ENCODE measurements around the gene GPRASP3.
"Not testable (repeated sequence)": the region's sequence is repeated elsewhere in the genome, so short reads cannot be mapped to it uniquely, and the experiment has no call there.

The GPRASP3 gene

DNA sequence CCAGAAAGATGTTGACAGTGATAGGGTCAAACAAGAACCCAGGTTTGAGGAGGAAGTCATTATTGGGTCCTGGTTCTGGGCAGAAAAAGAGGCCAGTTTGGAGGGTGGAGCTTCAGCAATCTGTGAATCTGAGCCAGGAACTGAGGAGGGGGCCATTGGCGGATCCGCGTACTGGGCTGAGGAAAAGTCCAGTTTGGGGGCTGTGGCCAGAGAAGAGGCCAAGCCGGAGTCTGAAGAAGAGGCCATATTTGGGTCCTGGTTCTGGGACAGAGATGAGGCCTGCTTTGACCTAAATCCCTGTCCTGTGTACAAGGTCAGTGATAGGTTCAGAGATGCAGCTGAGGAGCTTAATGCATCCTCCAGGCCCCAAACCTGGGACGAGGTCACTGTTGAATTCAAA lies 4.6 kb upstream of the GPRASP3 start:
- Histone ChIP-seq H3K9me2 (replicated peaks; ENCODE audit: control insufficient read depth, low read length) (no peaks in the 10 kb centered on the region), H3K9me3 (ENCODE audit: control insufficient read depth, insufficient read depth, low read length) (no peaks in the 10 kb centered on the region), H3F3A (ENCODE audit: control insufficient read depth, insufficient read depth) (no peaks in the 10 kb centered on the region), H3K79me2 (ENCODE audit: control insufficient read depth, low read length) (no peaks in the 10 kb centered on the region), H3K27me3 (ENCODE audit: control insufficient read depth, low read length) (no peaks in the 10 kb centered on the region), H3K36me3 (ENCODE audit: control insufficient read depth, low read length) (no peaks in the 10 kb centered on the region), H3K4me3 (ENCODE audit: low read length) (no peak overlapping the region), H3K27ac (ENCODE audit: low read depth, low read length) (no peak overlapping the region), H3K4me1 (ENCODE audit: control insufficient read depth, low read length) (no peaks in the 10 kb centered on the region), H4K20me1 (ENCODE audit: control insufficient read depth, insufficient read depth, low read depth, low read length) (no peaks in the 10 kb centered on the region), H3K4me2 (ENCODE audit: low read length) (no peak overlapping the region)
- TF ChIP-seq EZH2phosphoT487 (IDR thresholded peaks at IDR 0.05; ENCODE audit: borderline replicate concordance, low read length) = no peak
- TF ChIP-seq, protein P1, sequence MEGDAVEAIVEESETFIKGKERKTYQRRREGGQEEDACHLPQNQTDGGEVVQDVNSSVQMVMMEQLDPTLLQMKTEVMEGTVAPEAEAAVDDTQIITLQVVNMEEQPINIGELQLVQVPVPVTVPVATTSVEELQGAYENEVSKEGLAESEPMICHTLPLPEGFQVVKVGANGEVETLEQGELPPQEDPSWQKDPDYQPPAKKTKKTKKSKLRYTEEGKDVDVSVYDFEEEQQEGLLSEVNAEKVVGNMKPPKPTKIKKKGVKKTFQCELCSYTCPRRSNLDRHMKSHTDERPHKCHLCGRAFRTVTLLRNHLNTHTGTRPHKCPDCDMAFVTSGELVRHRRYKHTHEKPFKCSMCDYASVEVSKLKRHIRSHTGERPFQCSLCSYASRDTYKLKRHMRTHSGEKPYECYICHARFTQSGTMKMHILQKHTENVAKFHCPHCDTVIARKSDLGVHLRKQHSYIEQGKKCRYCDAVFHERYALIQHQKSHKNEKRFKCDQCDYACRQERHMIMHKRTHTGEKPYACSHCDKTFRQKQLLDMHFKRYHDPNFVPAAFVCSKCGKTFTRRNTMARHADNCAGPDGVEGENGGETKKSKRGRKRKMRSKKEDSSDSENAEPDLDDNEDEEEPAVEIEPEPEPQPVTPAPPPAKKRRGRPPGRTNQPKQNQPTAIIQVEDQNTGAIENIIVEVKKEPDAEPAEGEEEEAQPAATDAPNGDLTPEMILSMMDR (IDR thresholded peaks at IDR 0.05; ENCODE audit: low read depth, low read length, poor library complexity, severe bottlenecking) = no peak

DNA sequence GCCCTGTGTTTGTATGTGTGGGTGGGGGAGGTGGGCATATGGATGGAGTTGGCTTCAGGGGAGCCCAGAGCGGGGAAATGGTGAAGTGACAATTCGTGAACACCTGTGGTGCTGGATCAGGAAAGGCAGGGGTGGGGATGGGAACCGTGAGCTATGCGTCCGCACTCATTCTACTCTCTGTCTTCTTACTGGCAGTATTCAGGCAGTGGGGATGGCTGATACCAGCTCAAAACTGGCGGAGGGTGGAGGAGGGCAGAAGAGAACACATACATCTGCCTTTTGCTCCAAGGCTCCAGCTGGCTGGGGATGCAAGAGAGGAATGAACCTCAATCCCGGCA lies 595 bp downstream of the GPRASP3 start:
- not testable (repeated sequence) for H3K9me2 ChIP-seq (replicated peaks; ENCODE audit: control insufficient read depth, low read length); H3F3A ChIP-seq (ENCODE audit: control insufficient read depth, insufficient read depth); H3K27ac ChIP-seq (ENCODE audit: low read depth, low read length); H4K20me1 ChIP-seq (ENCODE audit: control insufficient read depth, insufficient read depth, low read depth, low read length); H3K79me2 ChIP-seq (ENCODE audit: control insufficient read depth, low read length); H3K4me1 ChIP-seq (ENCODE audit: control insufficient read depth, low read length); H3K9me3 ChIP-seq (ENCODE audit: control insufficient read depth, insufficient read depth, low read length); H3K27me3 ChIP-seq (ENCODE audit: control insufficient read depth, low read length); H3K36me3 ChIP-seq (ENCODE audit: control insufficient read depth, low read length); H3K4me2 ChIP-seq (ENCODE audit: low read length); H3K4me3 ChIP-seq (ENCODE audit: low read length)

DNA sequence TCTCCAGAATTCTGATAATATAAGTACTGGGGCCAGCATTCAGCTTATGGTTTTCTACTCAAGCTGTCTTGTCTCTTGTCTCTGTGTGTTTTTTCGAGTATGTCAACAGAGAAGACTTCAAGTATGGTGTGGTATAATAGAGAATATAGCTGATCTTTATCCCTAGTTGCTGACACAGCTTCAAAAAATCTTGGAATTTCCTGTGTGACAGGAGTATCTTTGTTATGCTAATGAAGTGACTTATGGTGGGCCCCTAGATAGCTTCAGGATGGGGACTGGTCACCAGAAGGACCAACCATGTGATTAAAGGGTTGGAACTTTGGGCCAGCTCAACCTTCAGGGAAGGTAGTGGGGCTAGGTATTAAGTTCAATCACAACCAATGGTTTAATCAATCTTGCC lies 2.9 kb downstream of the GPRASP3 start:
- Histone ChIP-seq H3K36me3 (ENCODE audit: control insufficient read depth, low read length) (no peaks in the 10 kb centered on the region), H3K9me2 (replicated peaks; ENCODE audit: control insufficient read depth, low read length) (no peaks in the 10 kb centered on the region), H3K4me1 (ENCODE audit: control insufficient read depth, low read length) (no peaks in the 10 kb centered on the region), H3K9me3 (ENCODE audit: control insufficient read depth, insufficient read depth, low read length) (no peaks in the 10 kb centered on the region), H3K4me3 (ENCODE audit: low read length) (no peak overlapping the region), H3K4me2 (ENCODE audit: low read length) (no peak overlapping the region), H3K27me3 (ENCODE audit: control insufficient read depth, low read length) (no peaks in the 10 kb centered on the region), H4K20me1 (ENCODE audit: control insufficient read depth, insufficient read depth, low read depth, low read length) (no peaks in the 10 kb centered on the region), H3K79me2 (ENCODE audit: control insufficient read depth, low read length) (no peaks in the 10 kb centered on the region), H3K27ac (ENCODE audit: low read depth, low read length) (no peak overlapping the region), H3F3A (ENCODE audit: control insufficient read depth, insufficient read depth) (no peaks in the 10 kb centered on the region)
- TF ChIP-seq, protein P1 (IDR thresholded peaks at IDR 0.05; ENCODE audit: low read depth, low read length, poor library complexity, severe bottlenecking) = no peak
- no peak for TF ChIP-seq EZH2phosphoT487 (IDR thresholded peaks at IDR 0.05; ENCODE audit: borderline replicate concordance, low read length)

DNA sequence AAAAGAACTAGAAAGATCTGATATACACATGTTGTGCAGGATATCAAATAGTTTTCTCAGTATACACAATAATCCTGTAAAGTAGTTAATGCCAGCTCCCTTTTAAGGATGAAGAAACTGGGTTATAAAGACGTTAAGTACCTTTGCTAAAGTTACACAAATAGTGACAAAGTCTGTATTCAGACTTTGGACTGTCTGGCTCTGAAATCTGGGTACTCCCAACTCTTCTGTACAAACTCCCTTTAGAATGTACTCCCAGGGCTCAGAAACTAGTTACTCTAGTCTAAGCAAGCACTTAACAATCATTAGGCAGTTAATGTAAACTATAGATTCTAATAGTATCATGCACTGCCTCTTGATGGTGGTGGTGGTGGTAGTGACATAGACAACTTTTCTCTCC lies 7.2 kb downstream of the GPRASP3 start:
- no peaks in the 10 kb centered on the region for H3F3A ChIP-seq (ENCODE audit: control insufficient read depth, insufficient read depth)
- H3K4me3 ChIP-seq (ENCODE audit: low read length) = no peak overlapping the region
- no peaks in the 10 kb centered on the region for H4K20me1 ChIP-seq (ENCODE audit: control insufficient read depth, insufficient read depth, low read depth, low read length)
- no peaks in the 10 kb centered on the region for H3K27me3 ChIP-seq (ENCODE audit: control insufficient read depth, low read length)
- no peaks in the 10 kb centered on the region for H3K9me2 ChIP-seq (replicated peaks; ENCODE audit: control insufficient read depth, low read length)
- H3K36me3 ChIP-seq (ENCODE audit: control insufficient read depth, low read length) = no peaks in the 10 kb centered on the region
- TF ChIP-seq, protein P1 (IDR thresholded peaks at IDR 0.05; ENCODE audit: low read depth, low read length, poor library complexity, severe bottlenecking) = no peak
- no peak for TF ChIP-seq EZH2phosphoT487 (IDR thresholded peaks at IDR 0.05; ENCODE audit: borderline replicate concordance, low read length)
- H3K9me3 ChIP-seq (ENCODE audit: control insufficient read depth, insufficient read depth, low read length) = no peaks in the 10 kb centered on the region
- no peaks in the 10 kb centered on the region for H3K79me2 ChIP-seq (ENCODE audit: control insufficient read depth, low read length)
- H3K27ac ChIP-seq (ENCODE audit: low read depth, low read length) = no peak overlapping the region
- H3K4me2 ChIP-seq (ENCODE audit: low read length) = no peak overlapping the region
- no peaks in the 10 kb centered on the region for H3K4me1 ChIP-seq (ENCODE audit: control insufficient read depth, low read length)
